GM18498 (cell line): ENCODE results near the gene EXOC3L4.
A peak's percentile ranks its signal among the peaks of the same experiment; 100 is the strongest.

Source experiments
- ATAC-seq: cut with Tn5 transposase; IDR thresholded peaks from one replicate; pipeline ENCODE4 v1.9.1; 2021; ENCODE audit warnings: mild to moderate bottlenecking, moderate library complexity; ENCODE audit not compliant: unreplicated experiment

Gene EXOC3L4

DNA sequence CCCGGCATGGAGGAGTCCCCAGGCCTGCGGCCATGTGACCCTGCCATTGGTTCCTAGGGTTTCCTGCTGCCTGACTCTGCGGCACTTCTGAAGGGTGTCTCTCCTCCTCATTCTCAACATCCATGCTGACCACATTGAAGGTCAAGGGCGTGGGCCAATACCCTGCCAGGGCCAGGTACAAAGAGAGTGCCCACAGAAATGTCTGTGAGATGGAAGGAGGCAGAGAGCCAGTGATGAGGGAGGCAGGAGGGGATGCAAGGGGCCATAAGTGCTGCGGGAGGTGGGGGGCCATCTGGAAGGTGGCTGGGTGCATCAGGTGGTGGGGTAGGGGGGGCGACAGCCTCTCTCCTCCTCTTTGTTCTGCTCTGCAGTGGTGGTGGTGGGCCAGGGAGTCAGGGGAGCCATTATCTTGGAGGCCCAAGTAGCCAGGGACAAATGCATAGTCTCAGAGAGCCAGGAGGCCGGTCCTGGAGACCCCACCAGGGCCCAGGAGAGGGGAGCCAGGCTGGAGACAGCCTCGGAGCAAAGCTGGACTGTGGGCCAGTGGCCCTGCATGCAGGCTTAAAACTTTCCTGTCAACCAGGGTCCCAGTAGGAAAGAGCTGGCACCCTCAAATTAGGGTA, 24.2 kb upstream of the EXOC3L4 start:
- ATAC-seq = no peak

DNA sequence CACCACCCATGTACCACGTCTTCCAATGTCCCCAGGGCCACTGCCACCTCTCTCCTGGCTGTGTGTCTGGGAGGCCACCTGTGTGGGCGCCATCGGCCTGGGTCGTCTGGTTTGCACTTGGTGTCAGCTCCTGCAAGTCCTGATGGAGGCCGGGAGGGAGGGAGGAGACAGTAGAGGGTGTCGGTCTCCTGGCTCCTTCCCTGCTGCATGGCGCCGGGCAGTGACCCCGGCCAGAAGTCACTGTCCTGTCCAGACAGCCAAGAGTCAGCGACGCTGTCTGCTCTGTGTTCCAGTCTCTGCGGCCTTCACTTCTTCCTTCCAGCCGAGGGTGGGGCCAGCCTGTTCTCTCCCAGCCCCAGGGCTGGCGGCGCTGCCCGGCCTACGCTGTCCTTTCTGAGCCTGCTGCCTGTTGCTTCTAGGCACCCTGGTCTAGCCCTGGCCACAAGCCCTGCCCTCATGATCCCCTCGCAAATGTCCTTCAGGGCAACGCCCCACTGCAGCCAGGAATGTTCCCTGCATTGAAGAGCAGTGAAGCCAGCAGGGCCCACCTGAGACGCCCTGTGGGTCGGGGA, 23.5 kb upstream of the EXOC3L4 start:
- ATAC-seq = no peak

DNA sequence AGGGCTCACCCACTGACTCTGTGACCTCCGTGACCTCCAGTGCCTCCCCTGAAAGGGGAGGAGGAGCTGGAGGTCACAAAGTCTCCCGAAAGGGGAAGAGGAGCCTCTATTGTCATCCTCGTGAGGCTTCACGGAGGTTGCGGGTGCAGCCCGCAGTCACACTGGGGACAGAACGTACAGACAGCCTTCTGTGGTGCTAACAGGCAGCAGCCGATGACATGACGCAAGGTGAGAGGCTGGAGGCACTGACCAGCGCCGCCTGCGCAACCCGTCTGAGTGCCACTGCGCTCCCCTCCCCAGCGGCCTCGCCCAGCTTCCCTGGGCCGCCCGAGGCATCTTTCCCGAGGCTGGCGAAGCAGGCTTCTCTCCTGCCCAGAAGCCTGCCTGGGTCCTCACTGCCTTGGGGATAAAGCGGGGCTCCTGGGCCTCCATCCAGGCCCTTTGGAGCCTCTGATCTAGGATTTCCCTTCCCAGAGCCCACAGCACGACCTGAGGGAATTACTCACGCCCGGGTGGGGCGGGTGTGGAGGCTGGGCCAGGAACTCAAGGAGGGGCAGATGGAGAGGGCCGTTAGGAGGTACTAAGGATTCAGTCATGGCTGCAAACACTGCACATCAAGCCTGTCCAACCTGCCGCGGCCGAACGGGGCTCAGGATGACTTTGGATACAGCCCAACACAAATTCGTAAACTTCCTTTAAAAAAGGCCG, 22.8 kb upstream of the EXOC3L4 start:
- no peak for ATAC-seq

DNA sequence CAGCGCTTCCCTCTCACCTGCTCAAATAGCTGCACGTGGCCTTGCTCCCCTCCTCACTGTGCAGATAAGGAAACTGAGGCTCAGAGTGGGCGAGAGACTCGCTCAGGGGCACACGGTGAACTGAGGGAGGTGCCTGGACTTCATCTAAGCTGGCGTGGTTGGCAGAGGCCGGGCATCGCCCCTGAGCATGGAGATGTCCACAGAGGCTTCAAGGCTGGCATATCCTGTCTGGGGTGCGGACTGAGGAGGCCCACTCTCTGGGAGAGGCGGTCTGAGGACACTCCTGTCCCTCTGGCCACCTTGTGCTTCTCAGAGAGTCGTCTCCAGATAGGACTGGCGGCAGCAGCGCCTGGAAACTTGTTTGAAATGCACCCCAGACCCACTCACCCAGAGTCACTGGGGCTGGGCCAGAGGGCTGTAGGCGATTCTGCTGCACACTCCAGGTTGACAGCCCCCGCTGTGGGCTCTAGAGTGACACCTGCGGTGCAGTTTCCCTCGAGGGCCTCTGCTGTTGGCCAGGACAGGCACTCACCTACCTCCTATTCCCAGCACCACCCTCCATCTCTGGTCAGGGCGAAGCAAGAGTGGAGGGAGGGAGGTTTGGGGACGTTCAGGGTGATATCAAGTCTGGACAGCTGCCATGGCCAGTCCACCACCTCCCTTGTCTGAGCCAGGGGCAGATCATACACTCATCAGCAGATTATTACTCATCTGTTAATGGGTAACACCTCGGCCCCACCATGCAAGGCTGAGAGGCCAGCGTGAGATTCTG, 21.7 kb upstream of the EXOC3L4 start:
- no peak for ATAC-seq

DNA sequence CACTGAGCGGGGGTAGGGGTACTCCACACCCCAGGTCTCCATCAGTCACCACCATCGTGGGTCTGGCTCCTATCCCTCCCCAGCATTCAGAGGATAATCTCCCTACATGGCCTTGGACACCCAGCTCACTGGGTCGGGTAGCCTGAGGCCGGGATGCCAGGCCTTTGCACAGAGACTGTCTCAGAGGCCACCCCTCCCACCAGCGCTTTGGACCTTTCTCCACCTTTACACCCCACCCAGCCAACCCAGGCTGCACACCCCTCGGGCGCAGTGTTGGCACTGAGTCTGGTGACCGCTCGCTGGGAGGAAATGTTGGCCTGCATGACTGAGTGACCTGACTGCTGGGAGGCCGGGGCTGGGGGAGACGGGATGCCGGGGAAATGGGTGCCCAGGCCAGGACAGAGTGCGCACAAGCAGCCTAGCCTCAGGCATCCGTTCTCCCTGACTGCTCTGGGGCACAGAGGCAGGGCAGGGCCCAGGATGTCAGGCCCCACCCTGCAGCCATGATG, 21.1 kb upstream of the EXOC3L4 start:
- no peak for ATAC-seq

- ATAC-seq = no peak
Observed at GRCh38 chr14:103073876-103074728, 20.4 kb upstream of the EXOC3L4 start.

DNA sequence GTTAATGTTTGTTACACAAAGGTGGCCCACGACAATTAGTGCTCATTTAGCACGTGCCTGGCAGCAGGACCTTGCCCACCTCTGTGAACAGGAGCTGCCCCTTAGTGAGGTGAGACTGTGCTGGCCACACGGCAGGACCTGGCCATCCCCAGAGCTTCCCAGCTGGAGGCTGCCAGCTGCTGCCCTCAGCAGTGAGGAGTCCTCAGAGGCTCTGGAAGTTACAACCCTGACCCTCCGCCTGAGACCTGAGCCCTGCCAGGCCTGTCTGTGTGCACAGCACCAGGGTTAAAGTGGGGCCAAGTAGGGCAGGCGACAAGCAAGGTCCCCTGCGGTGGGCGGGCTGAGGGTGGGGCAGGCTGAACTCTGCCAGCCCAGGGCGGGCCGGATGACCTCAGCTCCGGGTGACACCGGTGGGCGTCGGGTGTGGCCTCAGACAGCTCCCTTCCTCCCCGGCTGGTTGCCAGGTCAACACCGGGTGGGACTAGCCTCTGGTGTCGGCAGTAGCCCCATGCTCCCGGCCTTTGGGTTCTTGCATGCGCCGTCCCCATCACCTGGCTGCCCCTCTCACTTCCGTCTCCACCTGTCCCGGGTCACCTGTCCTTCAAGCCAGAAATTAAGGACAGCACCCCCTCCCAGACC, 19.7 kb upstream of the EXOC3L4 start:
- ATAC-seq = peak; percentile 7

- peak; percentile 54 for ATAC-seq
Observed at GRCh38 chr14:103078420-103078749, 16.1 kb upstream of the EXOC3L4 start.

DNA sequence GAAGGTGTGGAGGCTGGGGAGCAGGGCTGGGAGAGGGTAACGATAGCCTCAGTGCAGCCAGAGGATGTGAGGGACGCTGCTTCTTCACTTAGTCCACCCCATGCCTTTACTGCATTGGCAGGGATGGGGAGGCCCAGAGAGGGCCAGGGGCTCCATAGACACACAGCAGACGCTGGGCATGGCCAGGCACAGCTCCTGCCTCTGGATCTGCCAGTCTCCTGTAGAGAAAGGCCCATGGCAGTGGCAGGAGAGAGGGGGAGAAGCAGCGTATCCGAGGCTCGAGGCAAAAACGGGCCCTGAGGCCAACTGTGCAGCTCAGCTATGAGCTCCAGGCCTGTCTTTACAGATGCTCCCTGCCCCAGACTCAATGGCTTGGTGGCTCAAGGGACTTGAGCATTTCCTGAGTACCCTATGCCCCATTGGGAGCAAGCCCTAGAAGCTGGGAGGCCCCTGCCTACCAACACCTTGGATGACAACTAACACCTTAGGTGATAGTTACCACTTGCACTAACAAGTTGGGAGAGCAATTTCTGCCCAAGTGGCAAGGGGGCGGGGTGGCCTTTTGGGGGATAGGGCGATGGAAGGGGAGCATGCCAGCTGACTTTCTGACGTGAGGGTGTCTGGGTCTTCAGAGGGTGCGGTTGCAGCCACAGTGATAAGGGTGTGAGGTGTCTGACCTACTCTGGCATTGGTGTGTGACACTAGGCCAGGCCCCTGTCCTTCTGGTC, 15.5 kb upstream of the EXOC3L4 start:
- ATAC-seq = no peak

- no peak for ATAC-seq
Observed at GRCh38 chr14:103081951-103082350, 12.6 kb upstream of the EXOC3L4 start.

GRCh38 chr14:103084021-103084919, 10.3 kb upstream of the EXOC3L4 start, which contains the start of gene LBHD2:
LBHD2 (plus strand) TSS chr14:103084210; CDS start chr14:103086013, 1,803 bp downstream.
- no peak for ATAC-seq

- ATAC-seq = no peak
Observed at GRCh38 chr14:103085106-103086091, 9.1 kb upstream of the EXOC3L4 start.

DNA sequence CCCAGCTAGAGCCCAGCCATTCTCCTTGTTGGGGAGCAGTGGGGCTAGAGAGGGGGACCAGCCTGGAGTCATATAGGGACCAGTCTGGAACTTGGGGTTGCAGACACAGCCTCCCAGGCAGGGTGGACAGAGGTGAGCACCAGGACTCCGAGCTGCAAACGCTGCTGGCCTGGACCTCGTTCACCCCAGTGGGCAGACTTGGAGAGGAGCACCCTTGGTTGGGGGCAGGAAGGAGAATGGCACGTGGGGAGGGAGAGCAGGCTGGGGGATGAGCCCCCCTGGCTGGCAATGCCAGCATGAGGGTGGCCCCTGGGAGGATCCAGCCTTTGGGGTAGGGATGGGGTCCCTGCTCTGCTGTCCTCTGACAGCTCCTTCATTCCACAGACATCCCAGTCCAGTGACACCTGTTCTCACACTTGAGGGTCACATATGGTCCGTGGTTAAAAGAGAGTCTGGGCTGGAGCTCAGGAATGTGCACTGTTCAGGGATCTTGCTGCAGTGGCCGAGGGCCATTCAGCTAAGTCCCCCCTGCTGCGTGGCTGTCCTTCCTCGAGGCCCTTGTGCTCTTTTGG, 7.7 kb upstream of the EXOC3L4 start:
- ATAC-seq = no peak

GRCh38 chr14:103087343-103087835, 7.1 kb upstream of the EXOC3L4 start:
- ATAC-seq = no peak

GRCh38 chr14:103088921-103089320, 5.6 kb upstream of the EXOC3L4 start:
- ATAC-seq = no peak
